CD4-positive, alpha-beta memory T cell (primary cell): ENCODE data around the gene SAFB. TPM values are rescaled to one million over a fixed set of nuclear protein-coding genes. Genes with fewer than 3 reads are reported as not detected.
"Not testable (repeated sequence)": the region's sequence is repeated elsewhere in the genome, so short reads cannot be mapped to it uniquely, and the experiment has no call there.

ENCODE experiments used
- CTCF ChIA-PET: fragments of 350-600 bp; sonication (Branson Sonifier 250); formaldehyde crosslinking; loops from one replicate; lab custom pipeline; 2021; ENCODE audit warnings: inconsistent platforms; ENCODE audit not compliant: partially characterized antibody; lab: Charles Lee
- POLR2A ChIA-PET: fragments of 350-600 bp; sonication (Branson Sonifier 250); formaldehyde crosslinking; loops from one replicate; lab custom pipeline; 2021; ENCODE audit not compliant: partially characterized antibody; lab: Charles Lee
- DNase-seq, 5 donors: peaks; one replicate each; pipeline versions ENCODE4 v3.0.0 to v3.0.0-alpha.2; 2020 to 2022; ENCODE audit warnings: mixed read lengths in 1 of 5
- H3K27ac ChIP-seq: one replicate; pipeline ENCODE4 v1.7.0; 2013; ENCODE audit warnings: low read depth, low read length
- H3K27me3 ChIP-seq: 2 replicates; pipeline ENCODE4 v1.7.0; 2013; ENCODE audit warnings: mild to moderate bottlenecking, low read length, moderate library complexity; ENCODE audit not compliant: insufficient read depth
- H3K36me3 ChIP-seq: 2 replicates; pipeline ENCODE4 v1.7.0; 2013; ENCODE audit warnings: mild to moderate bottlenecking, low read length, moderate library complexity; ENCODE audit not compliant: insufficient read depth
- H3K4me1 ChIP-seq: 2 replicates; pipeline ENCODE4 v1.7.0; 2013; ENCODE audit warnings: mild to moderate bottlenecking, low read length, moderate library complexity; ENCODE audit not compliant: insufficient read depth
- H3K4me3 ChIP-seq, 2 donors: one replicate each; pipeline ENCODE4 v1.7.0; 2013; ENCODE audit warnings: low read length in 2 of 2, mild to moderate bottlenecking in 1 of 2
- H3K9me3 ChIP-seq, 2 donors: one replicate each; pipeline ENCODE4 v1.7.0; 2013; ENCODE audit warnings: low read length in 2 of 2, control low read depth in 1 of 2; ENCODE audit not compliant: control insufficient read depth in 1 of 2
- H3K27ac Mint-ChIP-seq, 7 donors: one replicate each; pipeline ENCODE4 v1.8.0; 2020 to 2021; ENCODE audit warnings: mixed read lengths in 7 of 7, mild to moderate bottlenecking in 6 of 7, inconsistent platforms in 3 of 7, moderate library complexity in 3 of 7
- H3K27me3 Mint-ChIP-seq, 2 donors: one replicate each; pipeline ENCODE4 v1.8.0; 2020 to 2021; ENCODE audit warnings: mixed read lengths in 2 of 2
- H3K36me3 Mint-ChIP-seq, 2 donors: one replicate each; pipeline ENCODE4 v1.8.0; 2020 to 2021; ENCODE audit warnings: mixed read lengths in 2 of 2, inconsistent platforms in 1 of 2, mild to moderate bottlenecking in 1 of 2
- H3K4me1 Mint-ChIP-seq, 4 donors: one replicate each; pipeline ENCODE4 v1.8.0; 2020 to 2021; ENCODE audit warnings: mixed read lengths in 4 of 4, mild to moderate bottlenecking in 1 of 4
- H3K4me3 Mint-ChIP-seq, 8 donors: one replicate each; pipeline ENCODE4 v1.8.0; 2020 to 2021; ENCODE audit warnings: mixed read lengths in 8 of 8, mild to moderate bottlenecking in 7 of 8, moderate library complexity in 6 of 8, inconsistent platforms in 3 of 8
- H3K9me3 Mint-ChIP-seq, 8 donors: one replicate each; pipeline ENCODE4 v1.8.0; 2020 to 2021; ENCODE audit warnings: mixed read lengths in 8 of 8, mild to moderate bottlenecking in 5 of 8, inconsistent platforms in 3 of 8, moderate library complexity in 1 of 8
- intact Hi-C: fragments of 100-400 bp; cut with micrococcal nuclease; formaldehyde crosslinking; loops from one replicate; pipeline ENCODE4 v1.15.1; 2023
- polyA plus RNA-seq, 2 donors: library from polyadenylated mRNA; unstranded; fragments of 300-500 nt; fragmentation: Illumina TruSeq; gene quantifications; one replicate each; pipeline ENCODE4 v1.2.3, GENCODE V29; 2021
- total RNA-seq, 2 experiments: library from RNA; stranded (reverse); gene quantifications; one replicate each; pipeline ENCODE4 v1.2.3, GENCODE V29; 2021

The SAFB gene
- total and polyA plus RNA-seq, 4 experiments from 2014 or later, result 14.6 to 211 (median 159) TPM

GRCh38 chr19:5686647-5687359 is 63.9 kb downstream of the SAFB start:
- peak; percentile 84 to 88 (median 85) for DNase-seq
- Histone ChIP-seq H3K4me3 (peak overlapping the region in 1 of 2 donors; percentile 61), H3K9me3 (no peaks in the 10 kb centered on the region), H3K27me3 (no peaks in the 10 kb centered on the region), H3K4me1 (peaks cover 23% of the 10 kb centered on the region), H3K27ac (peak overlapping the region; percentile 67), H3K36me3 (no peaks in the 10 kb centered on the region)
- intact Hi-C loops, result no loop called here
- peaks cover 0 to 5% (median 0%) of the 10 kb centered on the region in 8 donors for H3K9me3 Mint-ChIP-seq
- peaks cover 20 to 47% (median 32%) of the 10 kb centered on the region in 4 donors for H3K4me1 Mint-ChIP-seq
- peak overlapping the region; percentile 81 to 88 (median 83) for H3K4me3 Mint-ChIP-seq
- CTCF ChIA-PET, result interaction anchor here (0.7 to 3.6 kb wide), 9 partner anchors 10 to 218 kb away, joined by 3 to 18 read pairs (median 3); partner anchors contain the start of genes CATSPERD, LONP1, SAFB and SAFB2
- no peaks in the 10 kb centered on the region for H3K27me3 Mint-ChIP-seq
- H3K36me3 Mint-ChIP-seq, result peaks cover 0 to 18% of the 10 kb centered on the region in 2 donors
- POLR2A ChIA-PET, result interaction anchor here (0.8 to 3.4 kb wide), 9 partner anchors 8 to 218 kb away, joined by 3 to 28 read pairs (median 4); partner anchors contain the start of genes CATSPERD, LONP1, SAFB and SAFB2
- H3K27ac Mint-ChIP-seq, result peak overlapping the region; percentile 86 to 95 (median 91)

GRCh38 chr19:5687360-5688198 is 64.7 kb downstream of the SAFB start:
- peak overlapping the region in 5 of 7 donors; percentile 12 to 93 (median 78) for H3K27ac Mint-ChIP-seq
- Histone ChIP-seq H3K9me3 (no peaks in the 10 kb centered on the region), H3K27ac (peak overlapping the region; percentile 67), H3K4me1 (peaks cover 30% of the 10 kb centered on the region), H3K36me3 (peaks cover 7% of the 10 kb centered on the region), H3K4me3 (peak overlapping the region in 1 of 2 donors; percentile 61), H3K27me3 (no peaks in the 10 kb centered on the region)
- intact Hi-C loops, result no loop called here
- peaks cover 17 to 47% (median 31%) of the 10 kb centered on the region in 4 donors for H3K4me1 Mint-ChIP-seq
- ChIA-PET CTCF (interaction anchor here (0.7 to 3.6 kb wide), 10 partner anchors 11 to 217 kb away, joined by 3 to 18 read pairs (median 3); partner anchors contain the start of genes CATSPERD, LONP1, SAFB and SAFB2), POLR2A (interaction anchor here (0.8 to 3.4 kb wide), 8 partner anchors 8 to 217 kb away, joined by 3 to 28 read pairs (median 4); partner anchors contain the start of genes CATSPERD, LONP1, SAFB and SAFB2)
- H3K36me3 Mint-ChIP-seq, result peaks cover 0 to 25% of the 10 kb centered on the region in 2 donors
- H3K4me3 Mint-ChIP-seq, result peak overlapping the region in 6 of 8 donors; percentile 58 to 88 (median 82)
- DNase-seq, result no peak
- peaks cover 0 to 5% (median 0%) of the 10 kb centered on the region in 8 donors for H3K9me3 Mint-ChIP-seq
- H3K27me3 Mint-ChIP-seq, result no peaks in the 10 kb centered on the region

GRCh38 chr19:5688262-5688881 is 65.5 kb downstream of the SAFB start:
- DNase-seq, H3K27ac ChIP-seq, H3K27me3 Mint-ChIP-seq, H3K9me3 Mint-ChIP-seq, intact Hi-C loops, H3K9me3 ChIP-seq, H3K27me3 ChIP-seq, H3K4me3 ChIP-seq: not testable (repeated sequence)
- Mint-ChIP-seq H3K4me1 (peaks cover 19 to 51% (median 31%) of the 10 kb centered on the region in 4 donors), H3K36me3 (peaks cover 0 to 31% of the 10 kb centered on the region in 2 donors), H3K4me3 (peak overlapping the region; percentile 23 to 71 (median 56)), H3K27ac (peak overlapping the region in 3 of 7 donors; percentile 12 to 77 (median 51))
- POLR2A ChIA-PET, result interaction anchor here (1.9 to 3.7 kb wide), 2 partner anchors 66 to 102 kb away, joined by 11 to 74 read pairs; partner anchors contain the start of genes DUS3L, SAFB and SAFB2
- peaks cover 36% of the 10 kb centered on the region for H3K4me1 ChIP-seq
- peaks cover 15% of the 10 kb centered on the region for H3K36me3 ChIP-seq
- CTCF ChIA-PET, result interaction anchor here (1.0 to 3.6 kb wide), 3 partner anchors 17 to 67 kb away, joined by 3 to 36 read pairs (median 18); partner anchors contain the start of genes CATSPERD, LONP1, SAFB and SAFB2

- H3K27ac Mint-ChIP-seq, result peak within 1 kb of the TSS; percentile 94 to 100 (median 97)
- intact Hi-C loops, result loop anchor here (1.0 kb wide), 5 partner anchors 10 to 214 kb away; partner anchors contain the start of genes CATSPERD, LONP1, MICOS13 and SAFB
- Histone ChIP-seq H3K4me3 (peak within 1 kb of the TSS; percentile 84 to 86), H3K9me3 (no peaks in the 10 kb centered on the region), H3K27ac (peak within 1 kb of the TSS; percentile 83), H3K4me1 (peaks cover 36% of the 10 kb centered on the region), H3K36me3 (peaks cover 32% of the 10 kb centered on the region), H3K27me3 (no peaks in the 10 kb centered on the region)
- ChIA-PET CTCF (interaction anchor here (0.7 to 2.3 kb wide), 15 partner anchors 8 to 289 kb away, joined by 3 to 36 read pairs (median 4); partner anchors contain the start of genes CATSPERD, LONP1, SAFB and SAFB2), POLR2A (interaction anchor here (0.6 to 3.7 kb wide), 21 partner anchors 8 to 214 kb away, joined by 3 to 79 read pairs (median 6); partner anchors contain the start of genes CATSPERD, DUS3L, HSD11B1L and LONP1)
- peak; percentile 97 to 99 (median 98) for DNase-seq
- H3K9me3 Mint-ChIP-seq, result peaks cover 0 to 5% (median 0%) of the 10 kb centered on the region in 8 donors
- H3K4me3 Mint-ChIP-seq, result peak within 1 kb of the TSS; percentile 92 to 97 (median 94)
- H3K4me1 Mint-ChIP-seq, result peaks cover 19 to 46% (median 31%) of the 10 kb centered on the region in 4 donors
- H3K36me3 Mint-ChIP-seq, result peaks cover 0 to 44% of the 10 kb centered on the region in 2 donors
- H3K27me3 Mint-ChIP-seq, result no peaks in the 10 kb centered on the region
Measured at GRCh38 chr19:5690125-5690954, 67.5 kb downstream of the SAFB start, which contains the start of gene RPL36. Gene RPL36 (plus strand): TSS chr19:5690295. CDS start chr19:5690508, 213 bp downstream.

- Mint-ChIP-seq H3K4me1 (peaks cover 19 to 42% (median 28%) of the 10 kb centered on the region in 4 donors), H3K36me3 (peaks cover 0 to 44% of the 10 kb centered on the region in 2 donors), H3K9me3 (peaks cover 0 to 5% (median 0%) of the 10 kb centered on the region in 8 donors), H3K27ac (peak overlapping the region; percentile 94 to 100 (median 97)), H3K27me3 (no peaks in the 10 kb centered on the region), H3K4me3 (peak overlapping the region; percentile 92 to 97 (median 94))
- Histone ChIP-seq H3K4me1 (peaks cover 36% of the 10 kb centered on the region), H3K9me3 (no peaks in the 10 kb centered on the region), H3K4me3 (peak overlapping the region; percentile 84 to 86), H3K36me3 (peaks cover 33% of the 10 kb centered on the region), H3K27me3 (no peaks in the 10 kb centered on the region), H3K27ac (peak overlapping the region; percentile 83)
- ChIA-PET CTCF (interaction anchor here (0.9 to 1.7 kb wide), 6 partner anchors 9 to 72 kb away, joined by 3 to 8 read pairs (median 4); partner anchors contain the start of genes CATSPERD and LONP1), POLR2A (interaction anchor here (0.6 to 3.7 kb wide), 15 partner anchors 8 to 213 kb away, joined by 3 to 79 read pairs (median 6); partner anchors contain the start of genes CATSPERD, DUS3L, HSD11B1L and LONP1)
- peak; percentile 37 to 66 (median 44) for DNase-seq
- intact Hi-C loops, result loop anchor here (1.0 kb wide), 5 partner anchors 11 to 213 kb away; partner anchors contain the start of genes CATSPERD, LONP1, MICOS13 and SAFB
Measured at GRCh38 chr19:5690955-5691821, 68.3 kb downstream of the SAFB start.
